Measurements from ENCODE around the gene LRRC59.
"Not testable (repeated sequence)": the region's sequence is repeated elsewhere in the genome, so short reads cannot be mapped to it uniquely, and the experiment has no call there.

The LRRC59 gene

DNA sequence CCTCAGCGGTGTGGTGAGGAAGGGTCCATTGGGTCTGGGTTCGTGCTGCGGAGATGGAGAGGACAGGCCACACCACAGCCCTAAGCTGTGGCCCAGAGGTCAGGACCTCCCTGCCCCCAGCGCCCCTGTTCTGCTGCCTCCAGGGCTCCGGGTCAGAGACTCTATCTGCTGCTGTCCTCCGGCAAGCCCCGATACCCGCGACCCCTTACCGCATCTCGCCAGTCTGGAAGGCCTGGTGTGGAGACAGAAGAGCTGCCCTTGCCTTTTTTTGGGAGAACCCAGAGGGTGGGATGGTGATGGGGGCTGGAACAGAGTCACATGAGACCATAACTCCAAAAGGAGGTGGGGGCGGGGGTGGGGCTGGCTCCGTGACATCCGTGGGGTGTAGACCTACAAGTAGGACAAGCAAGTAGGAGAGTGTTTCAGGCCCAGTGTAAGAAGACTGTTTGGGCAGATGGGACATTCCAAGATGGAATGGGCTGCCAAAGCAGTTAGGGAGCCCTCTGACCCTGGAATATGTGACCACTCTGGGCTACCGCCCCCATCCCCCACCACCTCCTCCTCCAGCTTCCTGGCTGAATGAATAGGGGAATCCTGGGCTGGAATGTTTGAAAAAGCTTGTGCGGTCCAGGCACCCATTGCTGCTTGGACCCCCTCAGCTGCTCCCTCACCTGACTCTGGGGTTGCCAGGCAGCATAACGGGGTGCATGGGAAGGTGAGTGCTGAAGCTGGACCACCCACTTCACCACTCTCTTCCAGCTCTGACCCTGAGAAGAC, 50.0 kb downstream of the LRRC59 start:
- DNase-seq (ENCODE audit: low read depth in 2 of 2), result no peak

DNA sequence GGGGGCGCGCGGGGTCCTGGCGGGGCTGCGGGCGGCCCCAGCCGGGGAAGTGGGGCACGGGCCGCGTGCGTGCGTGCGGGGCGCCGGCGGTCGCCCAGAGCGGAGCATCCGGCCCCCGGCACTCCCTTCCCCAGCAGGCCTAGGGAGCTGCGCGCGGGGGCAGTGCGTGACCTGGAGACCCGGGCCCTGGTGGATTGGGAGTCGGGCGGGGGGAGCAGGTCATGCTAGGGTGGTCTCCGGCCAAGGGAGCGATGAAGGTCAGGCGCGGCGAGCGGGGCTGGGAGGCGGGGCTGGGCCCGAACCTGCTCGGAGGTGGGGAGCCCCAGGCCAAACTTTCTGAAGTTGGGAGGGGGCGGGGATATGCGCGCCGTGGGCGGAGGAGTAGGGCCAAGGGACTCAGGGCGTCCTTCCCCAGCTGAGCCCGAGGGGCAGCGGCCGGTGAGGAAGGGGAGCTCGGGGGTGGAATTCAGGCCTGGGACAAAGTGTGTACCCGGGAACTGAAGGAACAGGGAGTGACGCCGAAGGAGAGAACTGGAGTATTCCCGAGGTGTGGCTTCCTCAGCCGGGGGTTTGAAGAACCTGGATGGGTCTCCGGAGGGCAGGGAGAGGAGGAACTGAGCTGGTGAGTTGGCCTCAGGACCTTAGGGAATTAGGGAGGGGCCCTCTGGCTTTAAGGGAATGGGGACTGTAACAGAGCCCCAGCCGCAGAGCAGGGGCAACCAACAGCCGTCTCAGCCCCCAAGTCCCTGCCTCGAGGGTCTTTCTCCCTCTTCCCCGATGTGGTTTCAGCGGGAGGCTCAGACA, 50.8 kb downstream of the LRRC59 start:
- no peak for DNase-seq (ENCODE audit: low read depth in 2 of 2)

DNA sequence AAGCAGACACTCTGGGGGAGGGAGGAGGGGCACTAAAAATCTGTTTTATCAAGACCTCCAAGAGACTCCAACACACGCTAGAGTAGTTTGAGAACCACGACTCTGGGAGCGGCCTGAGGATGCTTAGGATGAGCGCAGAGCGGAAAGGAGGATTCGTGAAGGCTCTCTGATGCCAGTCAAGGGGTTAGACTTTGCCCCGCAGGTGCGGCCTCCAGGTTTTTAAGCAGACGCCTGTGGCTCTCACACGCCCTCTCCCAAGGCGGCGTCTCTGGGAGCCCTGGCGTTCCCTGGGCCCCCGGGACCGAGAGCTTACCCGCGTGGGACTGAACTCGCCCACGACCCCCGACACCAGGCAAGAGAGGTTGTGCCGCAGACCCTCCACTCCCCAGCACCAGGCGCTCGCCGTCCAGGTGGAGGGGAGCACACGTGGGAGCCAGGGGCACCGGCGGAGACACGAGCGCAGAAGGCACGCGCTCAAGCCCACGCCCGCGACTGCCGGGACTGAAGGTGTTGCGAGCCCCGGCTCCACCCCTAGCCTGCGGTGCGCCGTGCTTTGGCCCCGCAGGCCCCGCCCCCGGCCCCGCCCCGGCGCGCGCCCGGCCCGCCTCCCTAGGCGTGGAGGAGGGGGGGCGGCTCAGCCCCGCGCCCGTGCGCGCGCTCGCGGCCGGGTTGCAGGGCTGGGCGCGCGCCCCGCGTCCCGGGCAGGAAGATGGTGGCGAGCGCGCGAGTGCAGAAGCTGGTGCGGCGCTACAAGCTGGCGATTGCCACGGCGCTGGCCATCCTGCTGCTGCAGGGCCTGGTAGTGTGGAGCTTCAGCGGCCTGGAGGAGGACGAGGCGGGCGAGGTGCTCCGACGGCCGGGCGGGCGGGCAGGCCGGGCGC, 51.7 kb downstream of the LRRC59 start, which contains the start of gene XYLT2:
Gene XYLT2 (plus strand): TSS at position 695 of the 881 bp plus-strand sequence. CDS start 15 bp downstream, at position 710.
- peak; percentile 58 to 68 for DNase-seq (ENCODE audit: low read depth in 2 of 2)

DNA sequence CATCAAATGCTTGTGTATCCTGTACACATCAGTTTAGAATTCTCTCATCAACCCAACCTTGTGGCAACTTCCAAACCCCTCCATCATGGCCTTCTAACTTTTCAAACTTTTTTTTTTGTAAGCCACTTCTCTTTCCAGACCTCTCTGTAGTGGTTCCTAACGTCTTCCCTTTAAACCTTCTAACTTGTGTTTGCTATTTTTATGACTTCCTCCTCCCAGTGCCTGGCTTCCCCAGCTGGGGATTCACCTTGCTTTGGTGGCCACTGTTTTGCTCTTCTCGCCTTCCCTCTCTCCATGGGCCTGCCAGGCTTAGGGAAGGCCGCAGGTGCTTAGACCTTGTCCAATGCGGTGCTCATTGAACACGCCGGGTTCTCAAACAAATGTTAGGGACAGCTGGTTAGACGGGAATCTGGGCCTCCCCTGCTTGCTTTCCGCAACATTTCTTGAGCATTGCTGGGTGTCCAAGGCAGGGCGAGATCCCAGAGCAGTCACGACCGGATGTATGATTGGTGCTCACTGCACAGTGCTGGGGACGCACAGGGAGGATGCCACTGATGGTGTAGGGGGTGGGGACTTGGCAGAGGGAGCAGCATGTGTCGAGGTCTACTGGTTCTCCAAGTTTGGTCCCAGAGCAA, 52.5 kb downstream of the LRRC59 start:
- no peak for DNase-seq (ENCODE audit: low read depth in 2 of 2)

DNA sequence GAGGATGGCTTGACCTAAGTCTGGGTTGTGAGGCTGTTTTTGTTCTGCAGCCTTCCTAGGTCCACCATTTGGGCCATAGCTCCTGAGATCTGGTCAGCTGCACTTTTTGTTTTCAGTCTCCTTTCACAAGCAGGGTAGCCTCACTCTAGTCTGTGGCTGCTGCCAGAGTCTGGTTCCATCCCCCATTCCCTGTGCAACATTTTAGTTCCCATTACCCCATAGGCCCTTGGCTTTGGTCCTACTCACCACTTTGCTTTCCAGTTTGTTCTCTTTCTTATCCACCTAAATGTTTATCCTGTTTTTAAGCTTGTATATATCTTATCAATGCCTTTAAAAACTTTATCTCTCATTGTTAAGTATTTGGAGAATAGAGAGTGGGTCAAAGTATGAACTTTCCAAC, 57.9 kb downstream of the LRRC59 start:
- no peak for DNase-seq (ENCODE audit: low read depth in 2 of 2)

DNA sequence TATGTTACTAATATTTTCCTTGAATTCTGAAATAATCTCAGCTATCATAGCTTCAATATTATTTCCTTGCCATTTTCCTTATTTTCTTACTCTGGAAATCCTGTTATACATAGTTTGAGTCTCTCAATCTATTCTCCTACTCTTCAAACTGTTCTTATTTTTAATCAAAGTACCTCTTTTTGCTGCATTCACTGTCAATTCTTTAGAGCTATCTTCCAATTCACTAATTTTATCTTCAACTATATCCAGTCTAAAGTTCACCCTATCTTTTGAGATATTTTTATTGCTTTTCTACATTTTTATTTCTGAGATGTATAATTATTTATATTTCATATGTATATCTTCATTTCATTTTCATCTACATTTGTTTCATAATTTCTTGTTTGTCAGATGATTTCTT, 58.7 kb downstream of the LRRC59 start:
- no peak for DNase-seq (ENCODE audit: low read depth in 2 of 2)

DNA sequence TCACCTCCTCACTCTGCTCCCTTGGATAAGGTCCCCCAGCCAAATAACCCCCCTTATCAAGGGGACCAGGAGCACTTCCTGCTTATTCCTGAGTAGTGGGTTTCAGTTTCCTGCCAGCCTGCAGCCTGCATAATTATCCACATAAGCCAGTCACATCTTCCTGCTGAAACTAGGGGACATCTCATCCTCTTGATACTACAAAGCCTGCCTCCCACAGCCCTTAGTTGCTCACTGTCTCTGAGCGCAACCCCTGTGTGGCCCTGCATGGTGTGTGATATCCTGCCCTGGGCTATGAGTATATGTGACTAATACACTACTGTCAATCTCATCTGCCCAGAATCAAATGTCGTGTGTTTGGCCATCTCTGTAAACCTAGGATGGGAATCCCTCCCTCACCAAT, 59.4 kb downstream of the LRRC59 start:
- no peak for DNase-seq (ENCODE audit: low read depth in 2 of 2)

DNA sequence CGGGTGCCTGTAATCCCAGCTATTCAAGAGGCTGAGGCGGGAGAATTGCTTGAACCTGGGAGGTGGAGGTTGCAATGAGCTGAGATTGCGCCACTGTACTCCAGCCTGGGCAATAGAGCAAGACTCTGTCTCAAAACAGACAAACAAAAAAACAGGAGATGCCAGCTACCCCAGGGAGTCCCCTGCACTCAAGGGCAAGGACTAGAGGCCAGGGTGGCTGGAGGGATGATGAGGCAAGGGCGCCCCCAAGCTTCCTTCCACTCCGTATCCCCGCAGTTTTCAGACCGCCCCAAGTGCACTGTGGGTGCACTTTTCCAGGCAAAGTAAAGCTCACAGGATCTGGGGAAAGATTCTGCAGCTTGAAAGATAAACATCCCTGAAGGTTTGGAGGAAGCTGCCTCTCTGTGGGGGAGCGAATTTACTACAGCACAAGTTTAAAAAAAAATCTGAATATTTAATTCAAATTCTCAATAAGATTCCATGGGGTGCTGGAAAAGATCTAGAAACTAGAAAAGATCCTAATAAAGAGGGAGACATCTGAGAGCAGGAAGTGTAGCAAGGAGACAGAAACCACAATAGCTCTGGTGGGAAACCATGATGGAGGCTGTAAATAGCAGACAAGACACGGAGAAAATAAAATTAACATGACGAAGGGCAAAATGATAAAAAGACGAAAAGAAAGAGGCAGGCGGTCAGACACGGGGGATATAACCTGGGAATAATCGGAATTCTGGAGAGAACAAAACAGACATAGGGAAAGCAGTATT, 63.8 kb downstream of the LRRC59 start:
- DNase-seq (ENCODE audit: low read depth in 2 of 2), result not testable (repeated sequence)

DNA sequence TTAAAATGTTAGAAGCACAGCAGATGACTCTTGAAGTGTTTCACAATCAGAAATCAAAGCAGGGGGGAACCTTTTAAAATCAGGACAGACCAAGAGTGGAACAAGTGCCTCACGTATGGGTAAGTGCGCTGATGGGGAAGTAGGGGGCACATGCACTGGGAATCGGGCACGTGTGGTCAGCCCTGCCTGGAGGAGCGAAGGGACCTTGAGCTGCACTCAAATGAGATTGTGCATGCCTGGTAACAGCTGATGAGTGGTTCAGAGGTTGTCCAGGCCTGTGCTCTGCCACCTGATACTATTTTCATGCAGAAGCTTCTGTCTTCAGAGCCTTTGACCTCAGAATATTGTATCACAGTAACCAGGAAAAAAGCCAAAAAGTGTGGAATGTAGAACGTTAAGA, 65.1 kb downstream of the LRRC59 start:
- no peak for DNase-seq (ENCODE audit: low read depth in 2 of 2)
